Osteocyte (in vitro differentiated cells): ENCODE results near the gene CIAO3. TPM values are rescaled to one million over a fixed set of nuclear protein-coding genes. Genes with fewer than 3 reads are reported as not detected.

Source experiments
- DNase-seq: peaks from one replicate; pipeline ENCODE4 v3.0.0; 2021; ENCODE audit warnings: mixed read lengths; ENCODE audit not compliant: unreplicated experiment; ENCODE audit errors: extremely low spot score
- H3K27ac Mint-ChIP-seq: one replicate; pipeline ENCODE4 v1.8.0; 2021; ENCODE audit warnings: mild to moderate bottlenecking, mixed read lengths; ENCODE audit not compliant: unreplicated experiment
- H3K27me3 Mint-ChIP-seq: one replicate; pipeline ENCODE4 v1.8.0; 2021; ENCODE audit warnings: mixed read lengths; ENCODE audit not compliant: unreplicated experiment
- H3K36me3 Mint-ChIP-seq: one replicate; pipeline ENCODE4 v1.8.0; 2021; ENCODE audit warnings: mixed read lengths; ENCODE audit not compliant: unreplicated experiment
- H3K4me1 Mint-ChIP-seq: one replicate; pipeline ENCODE4 v1.8.0; 2021; ENCODE audit warnings: mixed read lengths; ENCODE audit not compliant: unreplicated experiment
- H3K4me3 Mint-ChIP-seq: one replicate; pipeline ENCODE4 v1.8.0; 2021; ENCODE audit warnings: mild to moderate bottlenecking, moderate library complexity, mixed read lengths; ENCODE audit not compliant: unreplicated experiment
- H3K9me3 Mint-ChIP-seq: one replicate; pipeline ENCODE4 v1.8.0; 2021; ENCODE audit warnings: mixed read lengths; ENCODE audit not compliant: unreplicated experiment
- CTCF ChIP-seq: fragments of 200-600 bp; sonication (generic); IDR thresholded peaks from 2 replicates; pipeline ENCODE4 v1.5.0; 2021; ENCODE audit warnings: antibody characterized with exemption, mild to moderate bottlenecking, moderate library complexity
- total RNA-seq: library from RNA; stranded (reverse); gene quantifications from 2 replicates; pipeline ENCODE4 v1.2.1, GENCODE V29; 2021

CIAO3 gene
- total RNA-seq, 1 donor from 2014 or later, result 31.4 TPM

- peaks cover 2% of the 10 kb centered on the region for H3K4me1 Mint-ChIP-seq
- DNase-seq, result no peak
- no peaks in the 10 kb centered on the region for H3K36me3 Mint-ChIP-seq
- no peak overlapping the region for H3K27ac Mint-ChIP-seq
- no peaks in the 10 kb centered on the region for H3K27me3 Mint-ChIP-seq
- H3K9me3 Mint-ChIP-seq, result no peaks in the 10 kb centered on the region
- no peak for TF ChIP-seq CTCF
- no peak overlapping the region for H3K4me3 Mint-ChIP-seq
Measured at GRCh38 chr16:762595-763268, 21.9 kb upstream of the CIAO3 start.

DNA sequence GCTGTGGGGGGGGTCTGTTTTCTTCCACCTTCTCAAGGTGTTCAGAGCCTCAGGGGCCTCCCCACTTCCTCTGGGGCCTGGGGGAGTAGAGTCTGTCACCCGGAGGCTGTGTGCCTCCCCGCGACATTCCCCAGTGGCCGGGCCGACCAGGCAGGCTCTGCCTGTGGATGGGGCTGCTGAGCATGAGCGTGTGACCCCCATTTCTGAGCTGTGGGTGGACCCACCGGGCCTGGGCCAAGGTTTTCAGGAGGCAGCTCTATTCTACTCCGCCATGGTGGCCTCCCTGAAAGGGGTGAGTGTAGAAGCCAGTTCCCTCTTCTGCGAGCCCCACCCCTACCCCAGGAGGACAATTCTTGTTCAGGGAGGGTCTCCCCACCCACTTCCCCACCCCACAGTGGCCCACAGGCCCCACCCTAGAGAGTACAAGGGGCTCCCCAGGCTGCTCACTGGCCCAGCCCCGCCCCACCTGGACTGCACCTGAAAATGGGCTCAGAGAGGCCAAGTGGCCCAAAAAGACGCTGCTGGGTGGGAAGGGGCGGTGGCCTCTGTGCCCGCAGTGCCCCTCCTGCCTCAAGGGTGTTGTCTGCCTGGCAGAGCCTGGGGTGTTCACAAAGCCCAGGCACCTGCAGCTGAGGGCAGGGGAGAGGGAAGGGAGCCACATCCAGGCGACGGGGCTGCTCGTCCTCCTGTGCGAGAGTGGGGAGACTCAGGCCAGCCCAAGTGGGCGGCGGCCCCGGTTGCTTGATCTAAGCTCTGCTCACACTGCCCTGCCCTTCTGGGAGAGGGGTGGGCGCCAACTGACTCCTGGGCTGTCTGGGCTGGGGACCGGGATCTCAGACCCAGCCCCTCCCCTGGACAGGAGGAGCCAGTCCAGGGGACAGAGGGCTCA, 21.1 kb upstream of the CIAO3 start:
- H3K27me3 Mint-ChIP-seq, result no peaks in the 10 kb centered on the region
- no peak overlapping the region for H3K27ac Mint-ChIP-seq
- no peaks in the 10 kb centered on the region for H3K36me3 Mint-ChIP-seq
- H3K4me1 Mint-ChIP-seq, result peaks cover 2% of the 10 kb centered on the region
- no peaks in the 10 kb centered on the region for H3K9me3 Mint-ChIP-seq
- DNase-seq, result no peak
- TF ChIP-seq CTCF, result no peak
- H3K4me3 Mint-ChIP-seq, result no peak overlapping the region

DNA sequence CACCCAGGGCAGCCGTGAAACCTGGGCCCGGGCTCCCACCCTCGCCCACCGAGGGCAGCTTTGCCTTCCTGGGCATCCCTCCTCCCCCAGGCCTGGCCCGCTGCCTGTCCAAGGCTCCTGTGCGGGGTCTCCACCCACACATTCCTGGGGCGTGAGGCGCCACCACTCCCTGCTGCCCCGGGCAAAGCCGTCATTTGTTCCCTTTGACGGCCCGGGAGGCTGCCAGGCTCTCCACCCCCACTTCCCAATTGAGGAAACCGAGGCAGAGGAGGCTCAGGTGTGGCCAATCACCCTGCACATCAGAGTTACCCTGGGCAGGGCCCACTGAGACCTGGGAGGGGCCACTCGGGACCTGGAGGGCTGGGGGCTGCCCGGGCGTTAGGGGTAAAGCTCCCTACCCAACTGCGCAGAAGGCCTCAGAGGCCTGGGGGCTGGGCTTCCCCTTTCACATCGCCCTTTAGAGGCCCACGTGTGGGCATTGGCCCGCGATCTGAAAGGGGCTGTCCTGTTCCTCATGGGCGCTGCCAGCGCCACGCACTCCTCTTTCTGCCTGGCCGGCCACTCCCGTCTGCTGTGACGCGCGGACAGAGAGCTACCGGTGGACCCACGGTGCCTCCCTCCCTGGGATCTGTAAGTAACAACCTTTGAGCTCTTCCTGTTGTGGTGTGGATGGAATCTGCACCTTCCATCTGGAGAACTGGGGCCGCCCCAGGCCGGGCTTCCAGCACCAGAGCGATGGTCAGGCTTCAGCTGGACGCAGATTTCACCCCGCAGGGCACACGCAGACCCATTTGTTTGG, 19.9 kb upstream of the CIAO3 start, which contains the start of gene MSLN:
MSLN (plus strand) TSS at position 190 of the 799 bp plus-strand sequence. CDS start 1,947 bp downstream, outside the sequence.
- H3K27me3 Mint-ChIP-seq, result no peaks in the 10 kb centered on the region
- peaks cover 2% of the 10 kb centered on the region for H3K4me1 Mint-ChIP-seq
- H3K4me3 Mint-ChIP-seq, result no peak within 1 kb of the TSS
- peak; percentile 85 for DNase-seq
- no peaks in the 10 kb centered on the region for H3K36me3 Mint-ChIP-seq
- TF ChIP-seq CTCF, result no peak
- peaks cover 4% of the 10 kb centered on the region for H3K9me3 Mint-ChIP-seq
- H3K27ac Mint-ChIP-seq, result no peak within 1 kb of the TSS

DNA sequence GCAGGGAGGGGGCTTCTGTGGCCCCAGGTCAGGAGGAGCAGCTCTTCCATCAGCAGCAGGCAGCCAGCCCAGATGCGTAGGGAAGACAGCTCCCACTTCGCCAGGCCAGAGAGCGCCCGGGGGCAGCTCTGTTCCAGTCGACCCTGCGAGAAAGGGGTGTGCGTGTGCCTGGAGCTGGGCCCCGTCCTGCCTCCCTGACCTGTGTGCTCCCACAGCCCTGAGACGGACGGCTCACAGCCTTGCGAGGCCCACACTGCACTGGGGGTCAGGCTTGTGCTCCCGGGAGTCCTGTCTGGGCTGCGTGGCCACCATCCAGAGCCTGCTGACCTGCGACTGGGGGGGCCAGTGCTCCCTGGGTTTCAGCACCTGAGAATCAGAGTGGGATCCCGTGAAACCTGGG, 19.3 kb upstream of the CIAO3 start:
- Mint-ChIP-seq H3K27ac (no peak overlapping the region), H3K27me3 (no peaks in the 10 kb centered on the region), H3K4me3 (no peak overlapping the region)

More for the DNA sequence above, 19.3 kb upstream of the CIAO3 start:
- TF ChIP-seq CTCF, result no peak
- Mint-ChIP-seq H3K9me3 (peaks cover 4% of the 10 kb centered on the region), H3K36me3 (no peaks in the 10 kb centered on the region), H3K4me1 (peaks cover 2% of the 10 kb centered on the region)
- no peak for DNase-seq
